B cell (primary cell): ENCODE results near the gene GDE1. TPM values are rescaled to one million over a fixed set of nuclear protein-coding genes. Genes with fewer than 3 reads are reported as not detected.

Experiments
- ATAC-seq: fragments of 200-7000 bp; cut with Tn5 transposase; one replicate; pipeline ENCODE4 v1.10.0; 2021; ENCODE audit warnings: low read depth, mild to moderate bottlenecking, moderate number of reproducible peaks, moderate library complexity
- CTCF ChIA-PET: fragments of 350-600 bp; sonication (Branson Sonifier 250); formaldehyde crosslinking; loops from one replicate; lab custom pipeline; 2021; ENCODE audit warnings: antibody characterized with exemption, inconsistent platforms; lab: Charles Lee
- POLR2A ChIA-PET: fragments of 350-600 bp; sonication (Branson Sonifier 250); formaldehyde crosslinking; loops from one replicate; lab custom pipeline; 2021; ENCODE audit warnings: antibody characterized with exemption; lab: Charles Lee
- DNase-seq: peaks from one replicate; pipeline ENCODE4 v3.0.0; 2013
- H2AFZ ChIP-seq: 2 replicates; pipeline ENCODE4 v1.6.1; 2012; ENCODE audit warnings: mild to moderate bottlenecking, low read depth, low read length; ENCODE audit not compliant: insufficient read depth, poor library complexity, severe bottlenecking
- H3K27ac ChIP-seq, 2 donors: 1 replicate in 1 of 2; 2 replicates in 1 of 2; pipeline ENCODE4 v1.5.1; 2012 to 2013; ENCODE audit warnings: low read length in 2 of 2, mild to moderate bottlenecking in 2 of 2, moderate library complexity in 1 of 2
- H3K27me3 ChIP-seq, 4 experiments: fragments of 200-600 bp in 1 of 4; sonication (generic) in 1 of 4; replicated peaks in 1 of 4; 1 replicate in 2 of 4; 2 replicates in 2 of 4; pipeline versions ENCODE4 v1.6.1 to v1.7.0; 2013 to 2016; ENCODE audit warnings: low read length in 3 of 4, mild to moderate bottlenecking in 2 of 4, mixed read lengths in 1 of 4, moderate library complexity in 1 of 4; ENCODE audit not compliant: insufficient read depth in 4 of 4, control insufficient read depth in 3 of 4; ENCODE audit errors: control extremely low read depth in 1 of 4
- H3K36me3 ChIP-seq, 2 experiments: replicated peaks in 1 of 2; 1 replicate in 1 of 2; 2 replicates in 1 of 2; pipeline versions ENCODE4 v1.6.1 to v1.7.1; 2013; ENCODE audit warnings: low read length in 1 of 2; ENCODE audit not compliant: insufficient read depth in 2 of 2, control insufficient read depth in 1 of 2; ENCODE audit errors: control extremely low read depth in 1 of 2, extremely low read depth in 1 of 2
- H3K4me1 ChIP-seq, 2 donors: fragments of 200-600 bp in 1 of 2; sonication (generic) in 1 of 2; 1 replicate in 1 of 2; 2 replicates in 1 of 2; pipeline versions ENCODE4 v1.5.1 to v1.6.1; 2013 to 2017; ENCODE audit warnings: low read length in 2 of 2; ENCODE audit not compliant: control insufficient read depth in 2 of 2, insufficient read depth in 2 of 2
- H3K4me2 ChIP-seq: replicated peaks from 2 replicates; pipeline ENCODE3; 2012; ENCODE audit warnings: mild to moderate bottlenecking, low read depth, low read length; ENCODE audit not compliant: poor library complexity, severe bottlenecking
- H3K4me3 ChIP-seq, 5 experiments: fragments of 200-600 bp in 1 of 5; sonication (generic) in 1 of 5; 1 replicate in 3 of 5; 2 replicates in 2 of 5; pipeline versions ENCODE4 v1.5.1 to v1.7.0; 2011 to 2016; ENCODE audit warnings: low read length in 4 of 5, mild to moderate bottlenecking in 4 of 5, low read depth in 2 of 5, control low read depth in 1 of 5, moderate library complexity in 1 of 5; ENCODE audit not compliant: insufficient read depth in 1 of 5; ENCODE audit errors: control extremely low read depth in 1 of 5, extremely low read depth in 1 of 5
- H3K79me2 ChIP-seq: fragments of 200-600 bp; sonication (generic); one replicate; pipeline ENCODE4 v1.6.0; 2016; ENCODE audit warnings: low read length; ENCODE audit not compliant: control insufficient read depth, insufficient read depth
- H3K9ac ChIP-seq: fragments of 200-600 bp; sonication (generic); 2 replicates; pipeline ENCODE4 v1.6.1; 2017; ENCODE audit warnings: mild to moderate bottlenecking, low read length, moderate library complexity
- H3K9me3 ChIP-seq, 3 donors: one replicate each; pipeline versions ENCODE4 v1.6.1 to v1.7.1; 2013; ENCODE audit warnings: low read length in 2 of 3; ENCODE audit not compliant: control insufficient read depth in 2 of 3, insufficient read depth in 1 of 3; ENCODE audit errors: control extremely low read depth in 1 of 3
- H4K20me1 ChIP-seq: 2 replicates; pipeline ENCODE4 v1.6.0; 2012; ENCODE audit warnings: mild to moderate bottlenecking, low read length; ENCODE audit not compliant: insufficient read depth, control insufficient read depth, poor library complexity, severe bottlenecking
- H3K27ac Mint-ChIP-seq: one replicate; pipeline ENCODE4 v1.8.0; 2021; ENCODE audit warnings: mixed read lengths
- H3K27me3 Mint-ChIP-seq: one replicate; pipeline ENCODE4 v1.8.0; 2021; ENCODE audit warnings: mixed read lengths
- H3K4me1 Mint-ChIP-seq: one replicate; pipeline ENCODE4 v1.8.0; 2021; ENCODE audit warnings: mixed read lengths
- H3K4me3 Mint-ChIP-seq: one replicate; pipeline ENCODE4 v1.8.0; 2021; ENCODE audit warnings: mixed read lengths
- H3K9me3 Mint-ChIP-seq: one replicate; pipeline ENCODE4 v1.8.0; 2022; ENCODE audit warnings: mixed read lengths; ENCODE audit not compliant: insufficient read depth
- EZH2 ChIP-seq: IDR thresholded peaks from 2 replicates; pipeline ENCODE4 v1.6.1; 2012; ENCODE audit warnings: borderline replicate concordance, low read depth, mild to moderate bottlenecking, moderate library complexity, low read length; ENCODE audit not compliant: insufficient read depth, poor library complexity, severe bottlenecking
- WGBS: methylation state at CpG from one replicate; pipeline ENCODE4 v1.1.5; 2013; ENCODE audit warnings: missing lambda C conversion rate; ENCODE audit not compliant: insufficient coverage; 5-methylcytosine and 5-hydroxymethylcytosine counted together
- intact Hi-C: fragments of 100-400 bp; cut with micrococcal nuclease; formaldehyde crosslinking; loops from one replicate; pipeline ENCODE4 v1.10.0; 2022
- polyA plus RNA-seq: library from polyadenylated mRNA; depleted of rRNA; stranded (reverse); fragments of >200 nt; gene quantifications from 2 replicates; pipeline ENCODE4 v1.2.3, GENCODE V29; 2012
- total RNA-seq, 2 donors: library from RNA; stranded (reverse); fragments of 120-200 nt in 1 of 2; gene quantifications; 1 replicate in 1 of 2; 2 replicates in 1 of 2; pipeline versions ENCODE4 v1.2.3 to v1.2.4, GENCODE V29; 2013 to 2022
- TF ChIP-seq, protein P1 (sequence below): fragments of 200-600 bp; IDR thresholded peaks from one replicate; pipeline ENCODE4 v1.8.0; 2022; ENCODE audit warnings: antibody characterized with exemption, mild to moderate bottlenecking

The GDE1 gene
- total and polyA plus RNA-seq, 2 donors (not counting 1 experiment from before 2014, with no cell fraction given) = 10.0 to 25.3 TPM

DNA sequence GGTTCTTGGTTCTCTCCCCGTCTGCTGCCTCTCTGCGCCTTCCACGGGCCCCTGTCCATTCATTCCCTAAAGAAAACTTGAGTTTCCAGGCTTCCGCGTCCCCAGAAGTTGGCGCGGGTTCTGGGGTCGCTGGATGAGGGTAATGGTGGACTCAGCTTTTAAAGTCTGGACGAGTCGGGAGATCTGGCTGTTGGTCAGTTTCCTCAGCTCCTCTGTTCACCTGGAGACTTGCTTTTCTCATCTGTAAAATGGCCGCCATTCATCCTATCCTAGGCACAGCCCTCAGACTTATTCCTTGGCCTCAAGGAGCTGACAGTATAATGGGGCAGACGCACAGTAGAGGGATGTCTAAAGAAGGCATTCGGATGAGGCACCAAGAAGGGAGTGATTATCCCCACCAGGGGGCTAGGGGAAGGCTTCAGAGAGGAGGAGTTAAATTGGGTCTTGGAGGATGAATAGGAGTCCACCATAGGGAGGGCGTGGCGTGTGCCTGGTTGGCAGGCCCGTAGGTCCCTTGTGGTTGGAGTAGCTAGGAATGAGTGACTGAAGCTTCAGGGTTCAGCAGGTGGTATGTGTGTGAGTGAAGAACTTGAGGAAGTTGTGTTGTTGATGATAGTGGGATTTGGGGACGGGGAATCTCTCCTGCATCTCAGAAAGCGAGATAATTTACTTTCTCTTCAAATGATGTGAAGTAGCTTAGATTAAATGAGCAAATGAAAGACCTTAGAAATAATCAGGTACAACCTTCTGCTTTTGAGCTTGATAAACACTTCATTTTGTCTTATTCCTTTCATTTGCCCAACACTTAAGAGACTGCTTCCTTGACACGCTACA, 34.3 kb upstream of the GDE1 start:
- peak overlapping the region; percentile 68 to 92 (median 87) for H3K4me3 ChIP-seq
- Mint-ChIP-seq H3K9me3 (no peaks in the 10 kb centered on the region), H3K4me1 (peaks cover 24% of the 10 kb centered on the region), H3K4me3 (peak overlapping the region; percentile 93), H3K27me3 (no peaks in the 10 kb centered on the region), H3K27ac (peak overlapping the region; percentile 93)
- peak overlapping the region; percentile 81 to 88 for H3K27ac ChIP-seq
- H2AFZ ChIP-seq = peak overlapping the region; percentile 98
- no peaks in the 10 kb centered on the region for H3K36me3 ChIP-seq
- DNase-seq (peak; percentile 57), ATAC-seq (no peak)
- intact Hi-C loops = loop anchor here (1.0 to 10.0 kb wide), 6 partner anchors 33 to 1349 kb away; partner anchors contain the start of genes ARL6IP1, CCP110, DCUN1D3 and IQCK
- peak overlapping the region; percentile 87 for H3K4me2 ChIP-seq
- CTCF ChIA-PET = interaction anchor here (0.9 to 6.3 kb wide), 16 partner anchors 10 to 830 kb away, joined by 3 to 55 read pairs (median 7); partner anchors contain the start of genes CCP110, GDE1, GPRC5B and IQCK
- peak overlapping the region; percentile 86 for H3K9ac ChIP-seq
- H3K4me1 ChIP-seq = peaks cover 7 to 19% of the 10 kb centered on the region in 2 donors
- H3K79me2 ChIP-seq = peaks cover 13% of the 10 kb centered on the region
- no peak for TF ChIP-seq EZH2
- TF ChIP-seq, protein P1, sequence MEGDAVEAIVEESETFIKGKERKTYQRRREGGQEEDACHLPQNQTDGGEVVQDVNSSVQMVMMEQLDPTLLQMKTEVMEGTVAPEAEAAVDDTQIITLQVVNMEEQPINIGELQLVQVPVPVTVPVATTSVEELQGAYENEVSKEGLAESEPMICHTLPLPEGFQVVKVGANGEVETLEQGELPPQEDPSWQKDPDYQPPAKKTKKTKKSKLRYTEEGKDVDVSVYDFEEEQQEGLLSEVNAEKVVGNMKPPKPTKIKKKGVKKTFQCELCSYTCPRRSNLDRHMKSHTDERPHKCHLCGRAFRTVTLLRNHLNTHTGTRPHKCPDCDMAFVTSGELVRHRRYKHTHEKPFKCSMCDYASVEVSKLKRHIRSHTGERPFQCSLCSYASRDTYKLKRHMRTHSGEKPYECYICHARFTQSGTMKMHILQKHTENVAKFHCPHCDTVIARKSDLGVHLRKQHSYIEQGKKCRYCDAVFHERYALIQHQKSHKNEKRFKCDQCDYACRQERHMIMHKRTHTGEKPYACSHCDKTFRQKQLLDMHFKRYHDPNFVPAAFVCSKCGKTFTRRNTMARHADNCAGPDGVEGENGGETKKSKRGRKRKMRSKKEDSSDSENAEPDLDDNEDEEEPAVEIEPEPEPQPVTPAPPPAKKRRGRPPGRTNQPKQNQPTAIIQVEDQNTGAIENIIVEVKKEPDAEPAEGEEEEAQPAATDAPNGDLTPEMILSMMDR = no peak
- H4K20me1 ChIP-seq = peaks cover 3% of the 10 kb centered on the region
- POLR2A ChIA-PET = interaction anchor here (0.7 to 3.3 kb wide), 9 partner anchors 32 to 755 kb away, joined by 3 to 19 read pairs (median 4); partner anchors contain the start of genes ARL6IP1, CCP110, COQ7 and IQCK
- WGBS = 28% methylated on average over 14 of the region's 19 CpGs
- H3K9me3 ChIP-seq = peaks cover 0 to 7% (median 0%) of the 10 kb centered on the region in 3 donors
- no peaks in the 10 kb centered on the region for H3K27me3 ChIP-seq
